Measurements from ENCODE around the gene SF3B5.

DNA sequence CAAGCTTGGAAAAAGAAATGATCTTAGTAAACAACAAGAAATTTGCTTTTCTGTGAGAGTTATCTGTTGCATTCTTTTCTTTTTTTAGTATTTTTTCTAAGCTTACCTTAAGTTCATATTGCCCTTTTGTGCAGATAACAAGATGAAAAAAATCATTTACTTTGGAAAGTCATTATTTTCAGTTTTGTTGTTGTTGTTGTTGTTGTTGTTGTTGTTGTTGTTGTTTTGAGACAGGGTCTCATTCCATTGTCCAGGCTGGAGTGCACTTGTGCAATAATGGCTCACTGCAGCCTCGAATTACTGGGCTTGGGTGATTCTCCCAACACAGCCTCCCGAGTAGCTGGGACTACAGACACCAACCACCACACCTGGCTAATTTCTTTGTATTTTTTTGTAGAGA, 46.1 kb upstream of the SF3B5 start:
- TF ChIP-seq POLR2A (IDR thresholded peaks at IDR 0.05): no peak
- no peak for TF ChIP-seq POLR2AphosphoS5 (IDR thresholded peaks at IDR 0.05)
- TF ChIP-seq CTCF (IDR thresholded peaks at IDR 0.05): no peak
- no peak for TF ChIP-seq EP300 (IDR thresholded peaks at IDR 0.05; ENCODE audit: low read depth)

Data from transverse colon (tissue), 4 donors.